ENCODE data around the gene WDFY4.

The WDFY4 gene

DNA sequence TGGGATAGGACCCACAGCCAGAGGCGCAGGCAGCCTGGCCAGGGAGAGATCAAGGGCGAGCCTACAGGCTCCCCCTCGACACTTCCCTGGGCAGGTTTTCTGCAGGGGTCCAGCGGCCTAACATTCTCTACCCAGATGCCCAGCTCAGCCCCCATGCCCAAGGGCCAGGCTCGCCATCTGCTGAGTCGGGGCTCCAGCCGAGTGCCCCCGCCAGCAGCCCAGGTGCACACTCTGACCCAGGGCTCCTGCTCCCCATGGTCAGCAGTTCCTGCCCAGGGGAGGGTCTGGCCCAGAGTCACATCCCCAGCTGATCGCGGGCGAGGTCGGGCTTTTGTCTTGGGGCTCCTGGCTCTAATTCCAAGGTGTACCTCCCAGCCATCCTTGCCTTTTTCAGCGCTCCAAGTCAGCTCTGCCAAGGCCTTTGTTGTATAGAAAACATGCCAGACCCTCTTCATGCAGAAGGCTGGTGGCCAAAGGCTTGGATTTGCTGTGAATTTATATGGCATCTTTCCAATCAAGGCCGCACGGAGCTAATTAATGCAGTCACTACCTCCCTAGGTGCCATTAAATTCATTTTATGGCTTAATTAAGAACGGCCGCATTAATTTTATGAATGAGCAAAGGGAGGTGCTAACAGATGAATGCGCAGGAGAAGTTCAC is 134.3 kb downstream of the WDFY4 start:
- DNase-seq: no peak

DNA sequence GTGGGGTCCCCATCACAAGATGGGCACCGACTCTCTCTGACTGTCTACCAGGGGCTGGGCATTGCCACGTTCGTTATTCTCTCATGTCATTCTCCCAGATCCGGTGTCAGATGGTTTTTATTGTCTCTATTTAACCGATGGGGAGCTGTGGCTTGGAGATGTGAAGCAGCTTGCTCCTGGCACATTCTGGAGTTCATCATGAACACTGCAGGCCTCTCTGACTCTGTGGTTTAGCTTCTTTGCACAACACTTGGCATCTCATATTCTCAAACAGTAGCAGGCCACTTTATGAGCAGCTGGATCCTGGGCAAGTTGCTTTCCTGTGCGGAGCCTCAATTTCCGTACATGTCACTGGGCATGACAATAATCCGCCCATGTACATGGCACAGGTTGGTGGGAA is 135.1 kb downstream of the WDFY4 start:
- DNase-seq: no peak

GRCh38 chr10:48820231-48820630 is 135.6 kb downstream of the WDFY4 start:
- no peak for DNase-seq

GRCh38 chr10:48820699-48821098 is 136.0 kb downstream of the WDFY4 start:
- no peak for DNase-seq

DNA sequence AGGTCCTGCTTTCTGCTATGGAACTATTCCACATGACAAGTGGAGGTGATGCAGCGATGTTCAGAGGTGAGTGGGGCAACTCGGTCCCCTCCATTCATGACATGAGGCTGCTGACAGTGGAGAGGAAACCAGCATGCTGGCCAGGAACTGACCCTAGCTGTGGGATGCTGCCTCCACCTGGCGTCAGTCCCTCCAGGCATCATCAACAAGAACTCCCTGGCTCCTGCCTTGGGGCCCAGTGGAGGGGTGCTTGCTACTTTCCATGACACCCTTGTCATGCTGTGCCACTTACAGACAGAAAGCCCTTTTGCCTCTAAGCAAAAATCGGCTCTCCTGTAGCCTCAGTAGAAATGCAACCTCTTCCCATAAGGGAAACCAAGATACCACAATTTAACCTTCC is 136.4 kb downstream of the WDFY4 start:
- DNase-seq: no peak

DNA sequence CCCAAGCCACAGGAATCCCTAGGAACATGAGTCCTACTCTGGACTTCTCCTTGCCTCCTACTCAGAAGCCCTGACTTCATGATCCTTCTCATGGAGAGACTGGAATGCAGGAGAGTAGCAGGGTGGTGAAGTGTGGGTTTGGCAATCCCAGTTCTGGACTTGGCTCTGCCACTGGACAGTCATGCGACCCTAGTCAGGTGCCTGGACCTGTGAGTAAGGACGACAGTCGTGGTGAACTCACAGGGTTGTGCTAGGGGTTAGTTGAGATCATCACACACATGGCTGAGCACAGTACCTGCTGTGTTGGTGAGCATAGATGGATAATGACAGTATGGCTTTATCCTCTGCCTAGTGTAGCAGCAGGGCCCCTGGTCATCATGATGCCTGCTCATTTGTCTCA is 137.0 kb downstream of the WDFY4 start:
- no peak for DNase-seq

GRCh38 chr10:48833674-48834073 is 149.0 kb downstream of the WDFY4 start:
- no peak for DNase-seq

- no peak for DNase-seq
Measured at GRCh38 chr10:48834189-48834965, 149.7 kb downstream of the WDFY4 start.

DNA sequence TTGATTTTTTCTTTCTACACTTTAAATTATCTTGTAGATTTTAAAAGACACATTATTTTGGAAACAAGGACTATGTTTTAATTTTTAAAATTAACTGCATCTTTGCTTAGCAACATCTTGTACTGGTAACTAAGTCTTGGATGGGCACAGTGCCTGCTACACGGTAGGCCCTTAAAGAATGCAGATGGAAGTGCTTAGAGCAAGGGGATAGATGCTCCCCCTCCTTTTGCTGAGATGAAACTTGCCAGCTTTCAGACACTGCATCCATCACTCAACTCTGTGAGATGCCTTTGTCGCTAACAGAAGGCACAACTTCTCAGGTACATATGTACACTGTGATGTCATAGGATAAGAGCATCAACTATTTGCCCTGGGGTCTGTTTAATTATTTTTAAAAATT is 151.1 kb downstream of the WDFY4 start:
- no peak for DNase-seq

GRCh38 chr10:48836605-48837004 is 151.9 kb downstream of the WDFY4 start:
- no peak for DNase-seq

GRCh38 chr10:48838834-48839233 is 154.2 kb downstream of the WDFY4 start:
- DNase-seq: no peak

DNA sequence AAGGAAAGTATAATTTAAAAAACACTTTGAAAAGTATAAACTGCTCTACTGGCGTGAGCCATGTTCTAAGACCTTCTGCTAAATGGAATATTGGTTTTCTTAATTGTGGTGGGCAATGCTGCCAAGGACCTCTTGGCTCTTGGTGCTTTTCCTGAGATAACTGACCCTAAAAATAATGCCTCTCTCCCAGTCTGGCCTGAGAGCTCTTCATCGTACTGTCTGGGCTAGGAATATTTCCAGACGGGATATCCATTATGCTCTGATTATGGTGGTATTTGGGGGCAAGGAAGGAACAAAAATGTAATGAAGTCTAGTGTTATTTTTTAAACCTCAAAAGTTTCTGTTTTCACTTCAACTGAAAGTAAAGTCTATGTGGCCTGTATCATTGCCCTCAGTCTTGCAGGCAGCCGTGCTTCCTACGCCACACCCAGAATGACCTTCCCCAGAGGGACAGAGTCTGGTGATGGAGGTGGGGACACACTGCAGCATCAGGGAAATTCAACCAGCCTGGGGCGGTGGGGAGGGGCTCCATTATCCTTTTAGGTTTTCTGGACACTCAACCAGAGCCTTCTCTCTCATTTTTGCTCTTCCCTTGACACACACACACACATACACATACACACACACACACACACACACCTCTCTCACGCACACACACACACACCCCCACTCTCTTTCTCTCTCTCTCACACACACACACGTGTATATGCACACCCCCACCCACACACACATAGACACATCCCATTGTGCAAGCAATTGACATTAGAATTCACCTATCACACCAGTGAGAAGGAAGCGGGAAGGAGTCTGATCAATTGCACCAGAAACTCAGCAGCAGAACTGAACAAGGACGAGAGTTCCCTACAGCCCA is 155.4 kb downstream of the WDFY4 start:
- no peak for DNase-seq

DNA sequence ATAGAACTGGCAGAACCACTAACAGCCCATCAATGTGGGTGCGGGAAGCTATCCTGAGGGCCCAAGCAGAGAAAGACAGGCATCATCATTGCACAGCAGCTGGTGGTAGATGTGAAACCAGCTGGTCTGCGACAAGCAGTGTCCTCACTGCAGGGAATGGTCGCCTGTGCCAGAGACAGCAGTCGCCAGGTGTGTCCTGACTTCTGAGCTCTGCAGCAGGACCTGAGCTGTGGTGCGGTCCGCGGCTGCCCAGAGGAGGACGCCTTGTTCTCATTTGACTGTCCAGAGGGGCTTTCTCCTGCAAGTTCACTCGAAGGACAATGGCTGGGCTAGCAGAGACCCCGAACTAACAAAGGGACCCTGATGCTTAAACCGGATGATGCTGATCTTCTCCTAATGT is 157.6 kb downstream of the WDFY4 start:
- DNase-seq: no peak

DNA sequence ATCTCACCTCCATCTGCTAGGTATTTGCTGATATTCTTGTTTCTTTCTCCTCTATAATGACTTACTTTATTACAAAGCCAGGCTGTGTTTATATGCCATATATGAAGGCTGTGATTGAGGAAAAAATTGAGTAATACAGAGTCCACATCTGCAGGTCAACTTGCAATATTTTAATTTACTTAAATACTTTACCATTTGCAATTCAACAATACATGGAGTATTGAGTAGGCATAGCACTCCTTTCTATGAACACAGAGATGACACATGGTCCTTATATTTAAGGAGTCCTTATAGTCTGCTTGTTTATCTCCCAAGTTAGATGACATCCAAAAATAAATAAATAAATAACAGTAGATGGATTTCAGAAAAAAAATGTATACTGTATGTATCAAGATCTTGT is 158.5 kb downstream of the WDFY4 start:
- no peak for DNase-seq

DNA sequence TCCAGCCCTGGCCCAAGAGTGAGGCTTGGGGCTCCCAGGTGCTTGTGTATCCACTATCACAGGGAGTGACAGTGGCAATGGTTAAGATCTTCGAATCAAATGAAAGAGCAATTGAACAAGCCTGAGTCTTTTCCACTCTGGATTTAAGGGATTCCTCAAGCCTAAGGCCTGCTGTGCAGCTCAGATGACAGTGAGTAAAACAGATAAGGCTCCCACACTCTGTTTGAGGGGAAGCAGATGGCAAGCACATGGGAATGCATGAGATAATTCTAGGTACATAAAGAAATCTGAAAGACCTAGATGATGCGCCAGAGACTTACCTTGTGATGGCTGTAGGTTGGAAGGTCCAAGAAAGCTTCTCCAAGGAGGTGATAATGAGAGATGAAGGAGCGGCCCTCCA is 159.9 kb downstream of the WDFY4 start:
- DNase-seq: no peak

- no peak for DNase-seq
Measured at GRCh38 chr10:48845512-48845911, 160.8 kb downstream of the WDFY4 start.

GRCh38 chr10:48847691-48848090 is 163.0 kb downstream of the WDFY4 start:
- DNase-seq: no peak

GRCh38 chr10:48856855-48857254 is 172.2 kb downstream of the WDFY4 start:
- DNase-seq: no peak

- DNase-seq: no peak
Measured at GRCh38 chr10:48872234-48872633, 187.6 kb downstream of the WDFY4 start.

GRCh38 chr10:48878091-48878490 is 193.4 kb downstream of the WDFY4 start:
- no peak for DNase-seq

GRCh38 chr10:48879451-48879850 is 194.8 kb downstream of the WDFY4 start:
- no peak for DNase-seq

DNA sequence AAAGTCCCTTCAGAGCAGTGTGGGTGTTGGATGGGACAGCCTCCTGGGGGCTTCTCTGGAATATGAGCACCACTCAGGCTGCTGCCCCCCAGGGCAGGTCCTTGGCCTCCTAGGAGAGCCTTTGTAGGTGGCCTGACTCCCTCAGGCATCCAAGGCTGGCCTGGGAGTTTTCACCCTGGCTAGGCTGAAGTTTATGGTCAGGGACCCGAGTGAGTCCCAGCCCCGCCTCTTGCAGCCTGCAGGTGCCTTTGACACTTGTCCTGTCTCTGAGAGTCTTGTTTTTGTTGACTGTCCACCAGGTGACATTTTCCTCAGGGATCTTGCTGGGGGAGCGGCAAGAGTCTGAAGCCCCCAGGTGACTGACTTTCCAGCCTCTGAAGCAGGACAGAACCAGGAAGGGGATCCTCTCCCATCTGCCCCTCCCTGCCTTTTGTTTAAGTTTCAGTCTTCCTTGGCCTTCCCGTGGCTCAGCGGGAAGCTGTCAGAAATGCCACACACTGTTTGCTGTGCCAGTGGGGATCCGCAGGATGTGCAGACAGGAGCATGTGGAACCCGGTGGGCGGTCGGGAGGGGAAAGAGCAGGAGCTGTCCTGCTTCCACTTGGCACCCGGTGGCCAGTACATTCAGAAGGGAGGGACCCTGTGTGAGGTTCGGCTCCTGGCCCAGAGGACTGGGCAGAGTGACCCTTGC is 195.5 kb downstream of the WDFY4 start:
- DNase-seq: no peak

DNA sequence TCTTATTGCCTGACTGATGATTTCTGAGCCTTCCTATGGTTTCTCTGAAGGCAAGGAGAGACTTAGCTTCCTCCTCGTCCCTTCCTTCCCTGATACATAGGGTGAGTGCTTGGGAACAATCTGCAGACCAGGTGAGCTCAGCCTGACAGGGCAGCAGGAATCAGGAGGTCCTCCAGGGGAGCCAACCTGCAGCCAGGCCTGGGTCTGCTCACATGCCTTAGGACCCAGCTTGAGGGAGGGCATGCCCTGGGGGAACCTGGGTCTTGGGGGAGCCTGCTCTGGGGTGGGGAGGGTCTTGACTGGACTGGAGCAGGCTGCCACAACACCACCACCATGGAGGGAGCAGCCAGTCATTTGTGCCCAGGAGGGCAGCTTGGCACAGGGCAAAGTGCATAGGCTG is 197.3 kb downstream of the WDFY4 start:
- no peak for DNase-seq
